ENCODE measurements around the gene HDAC4. TPM values are rescaled to one million over a fixed set of nuclear protein-coding genes. Genes with fewer than 3 reads are reported as not detected.

The HDAC4 gene
- total RNA-seq, 1 donor from 2014 or later, result 11.8 TPM

- no peaks in the 10 kb centered on the region for H3K36me3 ChIP-seq (ENCODE audit: insufficient read depth, low read length)
- no peak for TF ChIP-seq EZH2 (IDR thresholded peaks at IDR 0.05; ENCODE audit: insufficient read depth, low read length)
- TF ChIP-seq CTCF (IDR thresholded peaks at IDR 0.05; ENCODE audit: insufficient read depth, low read depth, low read length), result no peak
- no peaks in the 10 kb centered on the region for H3K4me1 Mint-ChIP-seq (ENCODE audit: low read depth, unreplicated experiment)
- DNase-seq (ENCODE audit: low read depth) (no peak), FAIRE-seq (no peak)
- no peaks in the 10 kb centered on the region for H3K9me3 Mint-ChIP-seq (ENCODE audit: unreplicated experiment)
- peaks cover 18% of the 10 kb centered on the region for H3K36me3 Mint-ChIP-seq (ENCODE audit: low read depth, unreplicated experiment)
- H3K4me1 ChIP-seq (ENCODE audit: insufficient read depth, low read length), result no peaks in the 10 kb centered on the region
- H3K4me2 ChIP-seq (ENCODE audit: low read length), result no peak overlapping the region
- H3K9ac ChIP-seq (ENCODE audit: low read length), result no peak overlapping the region
- H3K79me2 ChIP-seq (ENCODE audit: insufficient read depth, low read length), result peaks cover 27% of the 10 kb centered on the region
- no peaks in the 10 kb centered on the region for H3K9me3 ChIP-seq (ENCODE audit: insufficient read depth, low read depth, low read length)
- H3K27me3 ChIP-seq (ENCODE audit: insufficient read depth, low read length), result no peaks in the 10 kb centered on the region
- no peak overlapping the region for H3K4me3 Mint-ChIP-seq (ENCODE audit: unreplicated experiment)
- H2AFZ ChIP-seq (ENCODE audit: low read depth, low read length), result no peak overlapping the region
- H3K27ac Mint-ChIP-seq (ENCODE audit: unreplicated experiment), result no peak overlapping the region
- no peak overlapping the region for H3K4me3 ChIP-seq (ENCODE audit: insufficient read depth, low read depth, low read length)
- peaks cover 34% of the 10 kb centered on the region for H4K20me1 ChIP-seq (ENCODE audit: insufficient read depth, low read length)
- peaks cover 4% of the 10 kb centered on the region for H3K27me3 Mint-ChIP-seq (ENCODE audit: low read depth, unreplicated experiment)
- H3K27ac ChIP-seq (ENCODE audit: low read depth, low read length), result no peak overlapping the region
Measured at GRCh38 chr2:239387811-239388210, 13.0 kb downstream of the HDAC4 start.

GRCh38 chr2:239386872-239387445 lies 13.9 kb downstream of the HDAC4 start:
- Histone ChIP-seq H3K4me2 (ENCODE audit: low read length) (no peak overlapping the region), H3K27me3 (ENCODE audit: insufficient read depth, low read length) (no peaks in the 10 kb centered on the region), H3K9me3 (ENCODE audit: insufficient read depth, low read depth, low read length) (no peaks in the 10 kb centered on the region), H3K4me1 (ENCODE audit: insufficient read depth, low read length) (no peaks in the 10 kb centered on the region), H4K20me1 (ENCODE audit: insufficient read depth, low read length) (peaks cover 25% of the 10 kb centered on the region), H3K9ac (ENCODE audit: low read length) (no peak overlapping the region), H3K79me2 (ENCODE audit: insufficient read depth, low read length) (peaks cover 19% of the 10 kb centered on the region), H3K36me3 (ENCODE audit: insufficient read depth, low read length) (no peaks in the 10 kb centered on the region), H3K4me3 (ENCODE audit: insufficient read depth, low read depth, low read length) (no peak overlapping the region), H2AFZ (ENCODE audit: low read depth, low read length) (no peak overlapping the region), H3K27ac (ENCODE audit: low read depth, low read length) (no peak overlapping the region)
- FAIRE-seq (no peak), DNase-seq (ENCODE audit: low read depth) (no peak)
- peaks cover 18% of the 10 kb centered on the region for H3K36me3 Mint-ChIP-seq (ENCODE audit: low read depth, unreplicated experiment)
- peaks cover 4% of the 10 kb centered on the region for H3K27me3 Mint-ChIP-seq (ENCODE audit: low read depth, unreplicated experiment)
- no peaks in the 10 kb centered on the region for H3K4me1 Mint-ChIP-seq (ENCODE audit: low read depth, unreplicated experiment)
- H3K9me3 Mint-ChIP-seq (ENCODE audit: unreplicated experiment), result no peaks in the 10 kb centered on the region
- no peak for TF ChIP-seq EZH2 (IDR thresholded peaks at IDR 0.05; ENCODE audit: insufficient read depth, low read length)
- no peak for TF ChIP-seq CTCF (IDR thresholded peaks at IDR 0.05; ENCODE audit: insufficient read depth, low read depth, low read length)
- H3K4me3 Mint-ChIP-seq (ENCODE audit: unreplicated experiment), result no peak overlapping the region
- peak overlapping the region; percentile 38 for H3K27ac Mint-ChIP-seq (ENCODE audit: unreplicated experiment)

GRCh38 chr2:239386001-239386670 lies 14.7 kb downstream of the HDAC4 start:
- Histone ChIP-seq H3K27me3 (ENCODE audit: insufficient read depth, low read length) (no peaks in the 10 kb centered on the region), H3K4me1 (ENCODE audit: insufficient read depth, low read length) (no peaks in the 10 kb centered on the region), H3K4me2 (ENCODE audit: low read length) (no peak overlapping the region), H3K9ac (ENCODE audit: low read length) (no peak overlapping the region), H3K36me3 (ENCODE audit: insufficient read depth, low read length) (no peaks in the 10 kb centered on the region), H3K27ac (ENCODE audit: low read depth, low read length) (no peak overlapping the region), H2AFZ (ENCODE audit: low read depth, low read length) (no peak overlapping the region), H3K4me3 (ENCODE audit: insufficient read depth, low read depth, low read length) (no peak overlapping the region), H4K20me1 (ENCODE audit: insufficient read depth, low read length) (peaks cover 22% of the 10 kb centered on the region), H3K9me3 (ENCODE audit: insufficient read depth, low read depth, low read length) (no peaks in the 10 kb centered on the region), H3K79me2 (ENCODE audit: insufficient read depth, low read length) (peaks cover 10% of the 10 kb centered on the region)
- TF ChIP-seq EZH2 (IDR thresholded peaks at IDR 0.05; ENCODE audit: insufficient read depth, low read length) (no peak), CTCF (IDR thresholded peaks at IDR 0.05; ENCODE audit: insufficient read depth, low read depth, low read length) (no peak)
- H3K4me3 Mint-ChIP-seq (ENCODE audit: unreplicated experiment), result no peak overlapping the region
- no peaks in the 10 kb centered on the region for H3K9me3 Mint-ChIP-seq (ENCODE audit: unreplicated experiment)
- DNase-seq (ENCODE audit: low read depth) (no peak), FAIRE-seq (no peak)
- H3K27me3 Mint-ChIP-seq (ENCODE audit: low read depth, unreplicated experiment), result peaks cover 4% of the 10 kb centered on the region
- H3K4me1 Mint-ChIP-seq (ENCODE audit: low read depth, unreplicated experiment), result no peaks in the 10 kb centered on the region
- peaks cover 18% of the 10 kb centered on the region for H3K36me3 Mint-ChIP-seq (ENCODE audit: low read depth, unreplicated experiment)
- H3K27ac Mint-ChIP-seq (ENCODE audit: unreplicated experiment), result no peak overlapping the region
